Measurements from ENCODE around the gene C6orf62.
"Not testable (repeated sequence)": the region's sequence is repeated elsewhere in the genome, so short reads cannot be mapped to it uniquely, and the experiment has no call there.

C6orf62 gene

DNA sequence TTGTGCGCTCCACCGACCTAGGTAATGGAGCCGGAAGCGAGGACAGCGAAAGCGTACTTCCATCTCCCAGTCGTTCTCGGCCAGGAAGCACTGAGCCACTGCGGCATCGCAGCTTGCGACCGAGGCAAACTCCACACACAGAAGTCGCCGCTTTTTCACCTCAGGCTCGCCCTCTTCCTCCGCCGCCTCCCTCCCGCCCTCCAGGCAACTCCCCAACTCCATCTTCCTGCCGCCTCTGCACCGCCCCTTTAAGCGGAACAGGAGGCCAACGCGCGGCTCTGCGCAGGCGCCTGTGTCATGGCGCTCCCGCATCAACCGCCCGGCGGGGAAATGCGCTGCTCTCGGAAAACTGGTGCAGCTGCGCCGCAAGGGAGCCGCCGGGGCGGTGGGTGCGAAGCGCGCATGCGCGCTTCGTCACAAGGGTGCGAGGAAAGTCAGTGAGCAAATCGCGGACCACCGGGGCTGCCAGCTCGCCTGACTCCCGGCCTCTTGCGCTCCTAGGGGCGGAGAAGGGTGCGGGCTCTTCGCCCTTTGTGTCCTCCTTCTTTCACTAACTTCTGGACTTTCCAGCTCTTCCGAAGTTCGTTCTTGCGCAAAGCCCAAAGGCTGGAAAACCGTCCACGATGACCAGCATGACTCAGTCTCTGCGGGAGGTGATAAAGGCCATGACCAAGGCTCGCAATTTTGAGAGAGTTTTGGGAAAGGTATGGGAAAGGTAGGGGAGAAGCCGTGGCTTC is 52.1 kb downstream of the C6orf62 start, which contains the start of the genes ACOT13 and TDP2:
Gene ACOT13, plus strand, starts transcription at position 437 of the 737 bp plus-strand sequence. Its CDS starts 187 bp downstream, at position 624.
Gene TDP2, minus strand, starts transcription at position 259 of the 737 bp plus-strand sequence. Its CDS starts 37 bp downstream, at position 222.
- peak; percentile 99 for DNase-seq

DNA sequence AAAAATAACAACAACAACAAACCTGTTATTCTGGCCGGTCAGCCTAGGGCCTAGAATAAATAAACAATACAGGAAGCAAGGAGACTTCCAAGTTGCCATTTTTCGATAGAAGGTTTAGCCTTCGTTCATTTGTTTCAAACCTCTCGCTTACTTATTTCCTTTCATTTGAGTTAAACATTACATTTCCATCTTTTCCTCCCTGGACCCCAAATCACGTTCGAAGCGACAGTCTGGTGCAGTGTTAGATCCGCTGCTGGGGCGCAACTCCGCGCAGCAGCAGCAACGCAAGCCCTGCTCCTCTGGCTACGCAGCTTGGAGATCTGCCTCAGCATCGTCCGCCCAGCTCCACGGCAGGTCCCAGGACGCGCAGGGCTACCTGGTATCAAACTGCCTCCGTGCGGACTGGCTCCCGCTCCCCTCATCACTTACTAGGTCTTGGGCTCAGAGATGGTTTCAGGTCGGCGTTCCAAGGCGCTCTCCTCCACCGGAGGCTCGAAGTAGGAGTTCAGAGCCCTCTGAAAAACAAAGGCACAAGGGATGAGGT is 52.8 kb downstream of the C6orf62 start:
- peak; percentile 73 for DNase-seq

- peak; percentile 21 for DNase-seq
Measured at GRCh38 chr6:24664046-24664987, 54.6 kb downstream of the C6orf62 start.

DNA sequence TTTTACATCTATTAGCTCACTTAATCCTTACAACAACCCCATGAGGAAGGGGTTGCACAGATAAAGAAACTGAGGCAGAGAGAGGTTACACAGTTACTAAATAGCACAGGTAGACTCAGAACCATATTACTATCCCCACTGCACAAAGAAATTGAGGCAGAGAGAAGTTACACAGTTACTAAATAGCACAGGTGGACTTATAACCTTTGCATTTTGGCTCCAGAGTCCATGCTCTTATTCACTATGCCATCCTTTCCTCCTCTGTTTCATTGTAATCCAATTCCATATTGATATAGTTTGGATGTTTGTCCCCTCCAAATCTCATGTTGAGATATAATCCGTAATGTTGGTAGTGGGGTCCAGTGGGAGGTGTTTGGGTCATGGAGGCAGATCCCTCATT is 55.8 kb downstream of the C6orf62 start:
- DNase-seq, result no peak

DNA sequence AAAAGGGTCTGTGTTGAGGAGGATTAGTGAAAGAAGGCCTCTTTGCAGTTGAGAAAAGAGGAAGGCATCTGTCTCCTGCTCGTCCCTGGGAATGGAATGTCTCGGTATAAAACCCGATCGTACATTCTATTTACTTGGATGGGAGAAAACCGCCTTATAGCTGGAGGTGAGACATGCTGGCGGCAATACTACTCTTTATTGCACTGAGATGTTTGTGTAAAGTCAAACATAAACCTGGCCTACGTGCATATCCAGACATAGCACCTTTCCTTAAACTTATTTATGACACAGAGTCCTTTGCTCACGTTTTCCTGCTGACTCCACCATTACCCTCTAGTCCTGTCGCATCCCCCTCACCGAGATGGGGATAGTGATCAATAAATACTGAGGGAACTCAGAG is 56.7 kb downstream of the C6orf62 start:
- DNase-seq, result no peak

GRCh38 chr6:24661759-24662158 is 57.2 kb downstream of the C6orf62 start:
- DNase-seq, result not testable (repeated sequence)

DNA sequence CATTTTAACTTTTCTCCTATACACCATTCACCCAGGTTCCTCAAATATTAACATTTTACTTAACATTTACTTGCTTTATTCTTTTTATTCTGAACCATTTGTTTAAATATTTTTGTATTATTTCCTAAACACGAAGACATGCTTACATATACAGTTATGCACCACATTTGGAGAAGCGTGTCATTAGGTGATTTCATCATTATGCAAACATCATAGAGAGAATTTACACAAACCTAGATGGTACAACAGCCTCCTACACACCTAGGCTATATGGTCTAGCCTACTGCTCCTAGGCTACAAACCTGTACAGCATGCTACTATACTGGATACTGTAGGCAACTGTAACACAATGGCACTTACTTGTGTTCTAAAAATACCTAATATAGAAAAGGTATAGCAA is 58.8 kb downstream of the C6orf62 start:
- no peak for DNase-seq

DNA sequence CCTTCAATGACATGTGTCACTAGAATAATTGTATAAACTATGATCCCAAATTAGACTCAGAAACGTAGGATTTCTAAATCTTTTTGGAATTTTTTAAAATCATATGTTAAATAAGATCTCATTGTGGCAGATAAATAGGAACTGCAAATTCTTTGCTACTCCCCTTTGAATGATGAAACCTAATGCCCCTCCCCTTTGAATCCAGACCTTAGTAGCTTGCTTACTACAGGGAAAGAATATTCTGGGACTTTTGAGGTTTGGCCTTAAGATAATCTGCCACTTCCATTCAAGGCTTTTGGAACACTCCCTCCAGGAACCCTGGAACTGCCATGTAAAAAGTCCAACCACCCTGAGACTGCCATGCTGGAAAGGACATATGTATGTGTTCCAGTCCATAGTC is 59.4 kb downstream of the C6orf62 start:
- DNase-seq, result no peak

DNA sequence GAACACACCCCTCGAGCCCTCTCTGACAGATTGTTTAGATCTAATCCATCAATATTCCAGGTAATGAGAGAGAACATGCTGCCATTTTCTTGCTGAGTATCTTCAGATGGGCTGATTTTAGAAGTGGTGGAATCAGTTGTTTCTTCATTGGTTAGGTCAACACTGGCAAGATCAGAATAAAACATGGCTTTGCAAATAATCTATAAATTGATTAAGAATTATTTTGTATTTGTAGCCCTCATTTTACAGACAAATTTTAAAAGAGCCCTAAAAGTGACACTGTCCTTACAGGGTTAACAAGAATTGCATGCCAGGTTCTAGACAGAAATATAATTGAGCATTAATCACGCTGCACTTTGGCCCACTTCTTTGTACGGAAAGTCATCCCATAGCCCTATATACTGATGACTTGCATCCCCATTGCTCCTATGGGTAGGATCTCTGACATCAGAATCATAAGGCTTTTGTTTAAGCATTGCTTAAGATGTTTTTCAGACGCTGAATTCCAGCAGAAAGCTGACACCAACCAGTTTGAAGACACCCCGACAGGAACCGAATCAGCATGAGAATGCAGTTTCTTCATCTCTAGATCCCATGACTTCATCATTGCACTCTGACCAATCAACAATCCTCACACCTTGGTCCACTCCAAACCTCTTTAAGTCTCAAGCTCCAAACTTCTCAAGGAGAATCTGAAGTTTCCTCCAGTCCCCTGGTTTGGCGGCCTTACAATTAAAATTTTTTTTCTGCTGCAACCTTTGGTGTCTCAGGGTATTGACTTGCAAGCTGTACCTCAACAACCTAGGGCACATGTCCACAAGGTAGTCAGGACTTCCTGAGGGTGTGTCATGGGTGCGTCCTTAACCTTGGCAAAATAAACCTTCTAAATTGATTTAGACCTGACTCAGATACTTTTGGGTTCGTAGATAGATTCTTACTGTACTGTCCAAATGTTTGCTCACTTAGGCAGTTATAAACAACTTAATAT is 60.1 kb downstream of the C6orf62 start:
- DNase-seq, result no peak

DNA sequence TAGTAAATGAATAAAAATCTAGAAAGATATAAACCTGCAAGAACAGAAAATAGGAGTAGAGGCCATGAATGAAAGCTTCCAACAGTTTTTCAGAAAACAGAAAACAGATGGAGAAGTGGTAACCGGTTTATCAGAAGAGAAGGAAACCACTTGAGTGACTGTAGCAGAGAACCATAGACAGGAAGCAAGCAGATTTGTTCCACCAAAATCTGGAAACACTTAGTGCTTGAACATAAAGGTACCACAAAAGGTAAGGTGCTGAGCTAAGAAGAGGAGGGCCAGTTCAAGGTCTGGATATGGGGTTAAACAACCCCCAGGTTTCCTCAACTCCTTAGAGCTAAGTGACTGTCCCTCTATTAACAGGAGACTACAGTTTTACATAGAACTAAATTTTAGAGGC is 63.7 kb downstream of the C6orf62 start:
- no peak for DNase-seq

Data from NCI-H82 (cell line).